Upper lobe of left lung (tissue), 6 donors: Measurements from ENCODE around the gene SARNP. TPM values are rescaled to one million over a fixed set of nuclear protein-coding genes. Genes with fewer than 3 reads are reported as not detected.
A peak's percentile ranks its signal among the peaks of the same experiment; 100 is the strongest.

Experiments used
- ATAC-seq, 2 donors: fragments of 200-7000 bp; cut with Tn5 transposase; one replicate each; pipeline ENCODE4 v1.9.1; 2022; ENCODE audit warnings: mild to moderate bottlenecking in 2 of 2, moderate library complexity in 2 of 2; ENCODE audit not compliant: low FRiP score in 2 of 2
- DNase-seq, 2 donors: peaks; one replicate each; pipeline ENCODE4 v3.0.0-alpha.2; 2019 to 2020
- H3K27ac ChIP-seq, 4 donors: fragments of 200-600 bp; sonication (generic); one replicate each; pipeline ENCODE4 v1.5.1; 2016 to 2019
- H3K27me3 ChIP-seq, 4 donors: fragments of 200-600 bp; sonication (generic); one replicate each; pipeline ENCODE4 v1.5.1; 2017 to 2019
- H3K36me3 ChIP-seq, 4 donors: fragments of 200-600 bp; sonication (generic); one replicate each; pipeline ENCODE4 v1.5.1; 2016 to 2019
- H3K4me1 ChIP-seq, 4 donors: fragments of 200-600 bp; sonication (generic); one replicate each; pipeline ENCODE4 v1.5.1; 2018 to 2019
- H3K4me3 ChIP-seq, 4 donors: fragments of 200-600 bp; sonication (generic); one replicate each; pipeline ENCODE4 v1.5.1; 2017 to 2019; ENCODE audit warnings: mild to moderate bottlenecking in 2 of 4, moderate library complexity in 1 of 4
- H3K9me3 ChIP-seq, 4 donors: fragments of 200-600 bp; sonication (generic); one replicate each; pipeline ENCODE4 v1.5.1; 2018 to 2019
- CTCF ChIP-seq, 6 experiments: fragments of 450-650 bp in 4 of 6; fragments of 200-600 bp in 2 of 6; sonication (generic) in 2 of 6; IDR thresholded peaks; one replicate each; pipeline ENCODE4 v1.5.1; 2016 to 2019; ENCODE audit warnings: antibody characterized with exemption in 6 of 6
- EP300 ChIP-seq, 4 donors: sonication (generic); formaldehyde crosslinking; IDR thresholded peaks; one replicate each; pipeline ENCODE4 v1.5.1; 2017; ENCODE audit warnings: antibody characterized with exemption in 4 of 4, control low read depth in 2 of 4
- POLR2A ChIP-seq, 4 donors: fragments of 450-650 bp; IDR thresholded peaks; one replicate each; pipeline ENCODE4 v1.5.1; 2016 to 2017; ENCODE audit warnings: antibody characterized with exemption in 4 of 4, mild to moderate bottlenecking in 2 of 4
- POLR2AphosphoS5 ChIP-seq, 2 donors: sonication (generic); formaldehyde crosslinking; IDR thresholded peaks; one replicate each; pipeline ENCODE4 v1.5.1; 2017; ENCODE audit warnings: antibody characterized with exemption in 2 of 2
- WGBS, 2 donors: methylation state at CpG; one replicate each; pipeline ENCODE4 v1.1.5; 2017 to 2018; 5-methylcytosine and 5-hydroxymethylcytosine counted together
- total RNA-seq, 6 donors: library from RNA; depleted of rRNA in 4 of 6; stranded (reverse); fragments of >200 nt in 4 of 6; gene quantifications; one replicate each; pipeline versions ENCODE4 v1.1.0 to v1.2.1, GENCODE V29; 2016 to 2021
- donor health status: DM: no; HTN: no; CAD: no; lungs with moderate emphysema.
- donor health status: DM: no; HTN: yes; CAD: no; lungs with severe emphysema.

The SARNP gene
- total RNA-seq, 6 donors from 2014 or later: 39.1 to 69.3 (median 54.9) TPM

- TF ChIP-seq CTCF (IDR thresholded peaks at IDR 0.05) (no peak), POLR2AphosphoS5 (IDR thresholded peaks at IDR 0.05) (no peak), EP300 (IDR thresholded peaks at IDR 0.05) (no peak), POLR2A (IDR thresholded peaks at IDR 0.05) (no peak)
- DNase-seq: no peak
- Histone ChIP-seq H3K4me1 (peaks cover 29 to 70% (median 32%) of the 10 kb centered on the region in 4 donors), H3K27me3 (no peaks in the 10 kb centered on the region), H3K36me3 (peaks cover 10 to 46% (median 39%) of the 10 kb centered on the region in 4 donors), H3K9me3 (no peaks in the 10 kb centered on the region), H3K27ac (peak overlapping the region; percentile 98 to 100 (median 98)), H3K4me3 (peak overlapping the region in 3 of 4 donors; percentile 80 to 90 (median 89))
- ATAC-seq: no peak
- 42 to 49% methylated on average over 4 to 10 of the region's 10 CpGs for WGBS, 2 donors
Measured at GRCh38 chr12:55726971-55727370, 90.6 kb downstream of the SARNP start.

- no peak overlapping the region for H3K4me3 ChIP-seq
- no peaks in the 10 kb centered on the region for H3K27me3 ChIP-seq
- H3K9me3 ChIP-seq: no peaks in the 10 kb centered on the region
- no peak for DNase-seq
- WGBS, 2 donors: 69 to 77% methylated on average over 3 of the region's 3 CpGs
- TF ChIP-seq EP300 (IDR thresholded peaks at IDR 0.05) (no peak), POLR2A (IDR thresholded peaks at IDR 0.05) (no peak), CTCF (IDR thresholded peaks at IDR 0.05) (no peak), POLR2AphosphoS5 (IDR thresholded peaks at IDR 0.05) (no peak)
- H3K36me3 ChIP-seq: peaks cover 10 to 46% (median 39%) of the 10 kb centered on the region in 4 donors
- H3K27ac ChIP-seq: no peak overlapping the region
- no peak for ATAC-seq
- H3K4me1 ChIP-seq: peaks cover 23 to 72% (median 35%) of the 10 kb centered on the region in 4 donors
Measured at GRCh38 chr12:55725556-55725955, 92.0 kb downstream of the SARNP start.

- H3K9me3 ChIP-seq: no peaks in the 10 kb centered on the region
- TF ChIP-seq POLR2A (IDR thresholded peaks at IDR 0.05) (no peak), CTCF (IDR thresholded peaks at IDR 0.05) (no peak), EP300 (IDR thresholded peaks at IDR 0.05) (no peak), POLR2AphosphoS5 (IDR thresholded peaks at IDR 0.05) (no peak)
- H3K36me3 ChIP-seq: peaks cover 10 to 46% (median 39%) of the 10 kb centered on the region in 4 donors
- ATAC-seq: no peak
- H3K27me3 ChIP-seq: no peaks in the 10 kb centered on the region
- 70 to 75% methylated on average over 3 of the region's 3 CpGs for WGBS, 2 donors
- no peak overlapping the region for H3K4me3 ChIP-seq
- H3K27ac ChIP-seq: peak overlapping the region in 1 of 4 donors; percentile 13
- no peak for DNase-seq
- peaks cover 21 to 72% (median 31%) of the 10 kb centered on the region in 4 donors for H3K4me1 ChIP-seq
Measured at GRCh38 chr12:55724940-55725309, 92.6 kb downstream of the SARNP start.

- DNase-seq: peak in 1 of 2 donors; percentile 81
- H3K27ac ChIP-seq: peak overlapping the region in 2 of 4 donors; percentile 8 to 13
- WGBS, 2 donors: 21 to 59% methylated on average over 5 to 10 of the region's 11 CpGs
- H3K4me3 ChIP-seq: no peak overlapping the region
- H3K4me1 ChIP-seq: peaks cover 20 to 72% (median 31%) of the 10 kb centered on the region in 4 donors
- peaks cover 10 to 48% (median 40%) of the 10 kb centered on the region in 4 donors for H3K36me3 ChIP-seq
- TF ChIP-seq CTCF (IDR thresholded peaks at IDR 0.05): peak; percentile 19 to 67 (median 44)
- no peak for TF ChIP-seq POLR2AphosphoS5 (IDR thresholded peaks at IDR 0.05)
- no peak for TF ChIP-seq EP300 (IDR thresholded peaks at IDR 0.05)
- no peak for ATAC-seq
- no peaks in the 10 kb centered on the region for H3K27me3 ChIP-seq
- no peaks in the 10 kb centered on the region for H3K9me3 ChIP-seq
Measured at GRCh38 chr12:55724226-55724939, 93.1 kb downstream of the SARNP start.
